ENCODE results near the gene DNASE1.

DNA sequence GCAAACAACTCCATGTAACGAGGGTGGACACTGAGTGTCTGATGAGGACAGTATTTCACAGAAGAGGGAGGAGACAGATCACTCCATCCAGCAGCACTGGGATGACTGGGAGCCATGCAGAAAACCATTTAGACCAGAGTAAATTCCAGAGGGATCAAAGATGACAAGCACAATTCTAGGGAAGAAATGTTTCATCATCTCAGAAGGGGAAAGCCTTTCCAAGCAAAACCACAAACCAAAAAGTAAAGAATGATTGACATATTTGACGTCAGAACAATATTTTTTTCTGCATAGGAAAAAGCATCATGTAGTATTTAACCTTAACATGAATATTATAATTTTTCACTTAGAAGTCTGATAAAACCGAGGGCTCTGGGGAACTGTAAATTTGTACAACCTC is 4.8 kb downstream of the DNASE1 start:
- TF ChIP-seq SIN3A (IDR thresholded peaks at IDR 0.05; ENCODE audit: borderline replicate concordance, insufficient read depth, low read length) = no peak
- TF ChIP-seq POLR2AphosphoS5 (IDR thresholded peaks at IDR 0.05; ENCODE audit: low read depth, low read length) = no peak
- no peak for TF ChIP-seq TAF1 (IDR thresholded peaks at IDR 0.05; ENCODE audit: borderline replicate concordance, insufficient read depth, low read length)
